ENCODE measurements around the gene ARHGEF19.
"Not testable (repeated sequence)": the region's sequence is repeated elsewhere in the genome, so short reads cannot be mapped to it uniquely, and the experiment has no call there.

ARHGEF19 gene

GRCh38 chr1:16217061-16217785 lies 4.8 kb upstream of the ARHGEF19 start:
- H3F3A ChIP-seq (ENCODE audit: control insufficient read depth, insufficient read depth), result no peaks in the 10 kb centered on the region
- H3K4me1 ChIP-seq (ENCODE audit: control insufficient read depth, low read length), result peaks cover 14% of the 10 kb centered on the region
- no peak for TF ChIP-seq EZH2phosphoT487 (IDR thresholded peaks at IDR 0.05; ENCODE audit: borderline replicate concordance, low read length)
- TF ChIP-seq CTCF (IDR thresholded peaks at IDR 0.05; ENCODE audit: low read depth, low read length, poor library complexity, severe bottlenecking), result no peak
- H3K36me3 ChIP-seq (ENCODE audit: control insufficient read depth, low read length), result no peaks in the 10 kb centered on the region
- H3K9me2 ChIP-seq (replicated peaks; ENCODE audit: control insufficient read depth, low read length), result no peaks in the 10 kb centered on the region
- H3K27ac ChIP-seq (ENCODE audit: low read depth, low read length), result no peak overlapping the region
- H3K4me2 ChIP-seq (ENCODE audit: low read length), result peak overlapping the region; percentile 86
- no peaks in the 10 kb centered on the region for H4K20me1 ChIP-seq (ENCODE audit: control insufficient read depth, insufficient read depth, low read depth, low read length)
- H3K27me3 ChIP-seq (ENCODE audit: control insufficient read depth, low read length), result peaks cover 16% of the 10 kb centered on the region
- H3K9me3 ChIP-seq (ENCODE audit: control insufficient read depth, insufficient read depth, low read length), result no peaks in the 10 kb centered on the region
- no peaks in the 10 kb centered on the region for H3K79me2 ChIP-seq (ENCODE audit: control insufficient read depth, low read length)
- peak overlapping the region; percentile 66 for H3K4me3 ChIP-seq (ENCODE audit: low read length)

- Histone ChIP-seq H3K79me2 (ENCODE audit: control insufficient read depth, low read length) (no peaks in the 10 kb centered on the region), H3K9me2 (replicated peaks; ENCODE audit: control insufficient read depth, low read length) (no peaks in the 10 kb centered on the region), H3K27me3 (ENCODE audit: control insufficient read depth, low read length) (peaks cover 24% of the 10 kb centered on the region), H3K36me3 (ENCODE audit: control insufficient read depth, low read length) (no peaks in the 10 kb centered on the region), H3K4me2 (ENCODE audit: low read length) (peak overlapping the region; percentile 86), H4K20me1 (ENCODE audit: control insufficient read depth, insufficient read depth, low read depth, low read length) (no peaks in the 10 kb centered on the region), H3K9me3 (ENCODE audit: control insufficient read depth, insufficient read depth, low read length) (no peaks in the 10 kb centered on the region), H3F3A (ENCODE audit: control insufficient read depth, insufficient read depth) (no peaks in the 10 kb centered on the region), H3K4me1 (ENCODE audit: control insufficient read depth, low read length) (peaks cover 14% of the 10 kb centered on the region), H3K4me3 (ENCODE audit: low read length) (peak overlapping the region; percentile 66), H3K27ac (ENCODE audit: low read depth, low read length) (no peak overlapping the region)
- TF ChIP-seq EZH2phosphoT487 (IDR thresholded peaks at IDR 0.05; ENCODE audit: borderline replicate concordance, low read length) (no peak), CTCF (IDR thresholded peaks at IDR 0.05; ENCODE audit: low read depth, low read length, poor library complexity, severe bottlenecking) (no peak)
Measured at GRCh38 chr1:16215882-16216753, 3.7 kb upstream of the ARHGEF19 start.

- H3K9me2 ChIP-seq (replicated peaks; ENCODE audit: control insufficient read depth, low read length); H3K9me3 ChIP-seq (ENCODE audit: control insufficient read depth, insufficient read depth, low read length); H3K4me2 ChIP-seq (ENCODE audit: low read length); H3K27ac ChIP-seq (ENCODE audit: low read depth, low read length); H3K36me3 ChIP-seq (ENCODE audit: control insufficient read depth, low read length); H4K20me1 ChIP-seq (ENCODE audit: control insufficient read depth, insufficient read depth, low read depth, low read length); H3K79me2 ChIP-seq (ENCODE audit: control insufficient read depth, low read length); H3K4me3 ChIP-seq (ENCODE audit: low read length); H3F3A ChIP-seq (ENCODE audit: control insufficient read depth, insufficient read depth): not testable (repeated sequence)
- H3K27me3 ChIP-seq (ENCODE audit: control insufficient read depth, low read length), result peaks cover 30% of the 10 kb centered on the region
- peaks cover 14% of the 10 kb centered on the region for H3K4me1 ChIP-seq (ENCODE audit: control insufficient read depth, low read length)
Measured at GRCh38 chr1:16215240-16215639, 2.8 kb upstream of the ARHGEF19 start.

GRCh38 chr1:16213544-16213943 lies 1.1 kb upstream of the ARHGEF19 start:
- not testable (repeated sequence) for H3K4me3 ChIP-seq (ENCODE audit: low read length); H3K9me3 ChIP-seq (ENCODE audit: control insufficient read depth, insufficient read depth, low read length); H3F3A ChIP-seq (ENCODE audit: control insufficient read depth, insufficient read depth); H3K27ac ChIP-seq (ENCODE audit: low read depth, low read length); H3K79me2 ChIP-seq (ENCODE audit: control insufficient read depth, low read length); H3K36me3 ChIP-seq (ENCODE audit: control insufficient read depth, low read length); H4K20me1 ChIP-seq (ENCODE audit: control insufficient read depth, insufficient read depth, low read depth, low read length); H3K4me2 ChIP-seq (ENCODE audit: low read length); H3K9me2 ChIP-seq (replicated peaks; ENCODE audit: control insufficient read depth, low read length)
- peaks cover 30% of the 10 kb centered on the region for H3K27me3 ChIP-seq (ENCODE audit: control insufficient read depth, low read length)
- peaks cover 14% of the 10 kb centered on the region for H3K4me1 ChIP-seq (ENCODE audit: control insufficient read depth, low read length)

Data from DOHH2 (cell line).